ENCODE measurements around the gene ZNF408. TPM values are rescaled to one million over a fixed set of nuclear protein-coding genes. Genes with fewer than 3 reads are reported as not detected.
"Not testable (repeated sequence)": the region's sequence is repeated elsewhere in the genome, so short reads cannot be mapped to it uniquely, and the experiment has no call there.

ZNF408 gene
- total RNA-seq, 2 experiments from 2014 or later, result 11.4 to 12.0 TPM

GRCh38 chr11:46693597-46694012, 7.2 kb upstream of the ZNF408 start:
- CTCF ChIA-PET, result interaction anchor here (1.4 kb wide), 1 partner anchor 14 kb away, joined by 3 read pairs; no protein-coding TSS in a partner anchor
- POLR2A ChIA-PET, result no interaction called here

GRCh38 chr11:46694072-46694471, 6.8 kb upstream of the ZNF408 start:
- ChIA-PET POLR2A (no interaction called here), CTCF (interaction anchor here (1.4 kb wide), 1 partner anchor 13 kb away, joined by 3 read pairs; no protein-coding TSS in a partner anchor)

- ChIA-PET CTCF (interaction anchor here (1.4 to 1.6 kb wide), 2 partner anchors 13 to 24 kb away, joined by 3 read pairs; no protein-coding TSS in a partner anchor), POLR2A (no interaction called here)
Measured at GRCh38 chr11:46694607-46695006, 6.2 kb upstream of the ZNF408 start.

- ChIA-PET CTCF (interaction anchor here (0.6 to 1.6 kb wide), 3 partner anchors 10 to 25 kb away, joined by 3 to 4 read pairs (median 3); no protein-coding TSS in a partner anchor), POLR2A (no interaction called here)
Measured at GRCh38 chr11:46695345-46696211, 5.3 kb upstream of the ZNF408 start.

GRCh38 chr11:46696212-46696558, 4.6 kb upstream of the ZNF408 start:
- ChIA-PET POLR2A (no interaction called here), CTCF (interaction anchor here (0.6 to 1.6 kb wide), 4 partner anchors 10 to 26 kb away, joined by 3 to 4 read pairs (median 3); no protein-coding TSS in a partner anchor)

GRCh38 chr11:46697303-46697702, 3.5 kb upstream of the ZNF408 start:
- ChIA-PET POLR2A (interaction anchor here (0.5 kb wide), 1 partner anchor 12 kb away, joined by 5 read pairs; no protein-coding TSS in a partner anchor), CTCF (interaction anchor here (0.9 kb wide), 1 partner anchor 22 kb away, joined by 3 read pairs; no protein-coding TSS in a partner anchor)

GRCh38 chr11:46697723-46698122, 3.1 kb upstream of the ZNF408 start:
- POLR2A ChIA-PET, result interaction anchor here (0.7 kb wide), 2 partner anchors 45 to 793 kb away, joined by 4 to 5 read pairs; no protein-coding TSS in a partner anchor
- CTCF ChIA-PET, result no interaction called here

- POLR2A ChIA-PET, result interaction anchor here (0.6 to 0.7 kb wide), 3 partner anchors 46 to 792 kb away, joined by 3 to 5 read pairs (median 4); no protein-coding TSS in a partner anchor
Measured at GRCh38 chr11:46698597-46698996, 2.2 kb upstream of the ZNF408 start.

GRCh38 chr11:46701078-46701654, 335 bp downstream of the ZNF408 start:
- POLR2A ChIA-PET, result interaction anchor here (0.9 to 1.0 kb wide), 2 partner anchors 8 to 1065 kb away, joined by 3 read pairs; no protein-coding TSS in a partner anchor
- CTCF ChIA-PET, result interaction anchor here (1.0 kb wide), 1 partner anchor 19 kb away, joined by 3 read pairs; no protein-coding TSS in a partner anchor

More at GRCh38 chr11:46698597-46698996, 2.2 kb upstream of the ZNF408 start:
- CTCF ChIA-PET, result no interaction called here

- POLR2A ChIA-PET, result no interaction called here
- CTCF ChIA-PET, result interaction anchor here (0.5 kb wide), 1 partner anchor 23 kb away, joined by 3 read pairs; no protein-coding TSS in a partner anchor
Measured at GRCh38 chr11:46705070-46705688, 4.3 kb downstream of the ZNF408 start.

GRCh38 chr11:46706886-46707285, 6.1 kb downstream of the ZNF408 start:
- POLR2A ChIA-PET, result no interaction called here
- CTCF ChIA-PET, result interaction anchor here (0.9 kb wide), 1 partner anchor 13 kb away, joined by 3 read pairs; no protein-coding TSS in a partner anchor

- CTCF ChIA-PET, result interaction anchor here (0.7 kb wide), 1 partner anchor 42 kb away, joined by 3 read pairs; no protein-coding TSS in a partner anchor
- POLR2A ChIA-PET, result interaction anchor here (0.7 to 1.0 kb wide), 3 partner anchors 8 to 141 kb away, joined by 3 to 5 read pairs (median 3); partner anchors contain the start of gene ZNF408
Measured at GRCh38 chr11:46709351-46709750, 8.5 kb downstream of the ZNF408 start.

GRCh38 chr11:46710821-46711269, 10.0 kb downstream of the ZNF408 start:
- POLR2A ChIA-PET, result no interaction called here
- CTCF ChIA-PET, result no interaction called here

GRCh38 chr11:46711303-46711702, 10.5 kb downstream of the ZNF408 start:
- CTCF ChIA-PET, result no interaction called here
- POLR2A ChIA-PET, result no interaction called here

- CTCF ChIA-PET, result no interaction called here
- POLR2A ChIA-PET, result no interaction called here
Measured at GRCh38 chr11:46712874-46713576, 12.2 kb downstream of the ZNF408 start.

GRCh38 chr11:46717825-46718154, 17.0 kb downstream of the ZNF408 start:
- CTCF ChIA-PET, result interaction anchor here (0.5 kb wide), 1 partner anchor 241 kb away, joined by 3 read pairs; no protein-coding TSS in a partner anchor
- POLR2A ChIA-PET, result not testable (repeated sequence)

- ChIA-PET POLR2A (interaction anchor here (0.6 kb wide), 1 partner anchor 78 kb away, joined by 5 read pairs; no protein-coding TSS in a partner anchor), CTCF (interaction anchor here (0.5 kb wide), 1 partner anchor 242 kb away, joined by 3 read pairs; no protein-coding TSS in a partner anchor)
Measured at GRCh38 chr11:46718155-46719019, 17.6 kb downstream of the ZNF408 start.

GRCh38 chr11:46719048-46719542, 18.3 kb downstream of the ZNF408 start, which contains the start of gene F2:
Gene F2 (plus strand): TSS chr11:46719213. CDS start chr11:46719236, 23 bp downstream.
- POLR2A ChIA-PET, result interaction anchor here (0.6 kb wide), 1 partner anchor 77 kb away, joined by 5 read pairs; no protein-coding TSS in a partner anchor

More at GRCh38 chr11:46719048-46719542, 18.3 kb downstream of the ZNF408 start, which contains the start of gene F2:
- CTCF ChIA-PET, result no interaction called here
